Loucy (cell line): ENCODE data around the gene FTO.

Experiments
- CTCF ChIP-seq: fragments of 200-600 bp; sonication (generic); conservative IDR thresholded peaks from 2 replicates; pipeline ENCODE4 v1.5.1; 2014; ENCODE audit warnings: mild to moderate bottlenecking, antibody characterized with exemption, low read length
- EZH2phosphoT487 ChIP-seq: fragments of 200-600 bp; IDR thresholded peaks from 2 replicates; pipeline ENCODE4 v1.6.1; 2018; ENCODE audit warnings: antibody characterized with exemption, mild to moderate bottlenecking, moderate library complexity, borderline replicate concordance

GRCh38 chr16:54136276-54136625 lies 432.3 kb downstream of the FTO start:
- no peak for TF ChIP-seq EZH2phosphoT487
- TF ChIP-seq CTCF: no peak
